HG03520 (cell line): ENCODE data around the gene SRPK1.

Experiments used
- ATAC-seq: cut with Tn5 transposase; IDR thresholded peaks from one replicate; pipeline ENCODE4 v1.9.1; 2021; ENCODE audit warnings: mild to moderate bottlenecking, moderate library complexity; ENCODE audit not compliant: unreplicated experiment

Gene SRPK1

GRCh38 chr6:35786272-35786671, 134.6 kb downstream of the SRPK1 start:
- no peak for ATAC-seq

DNA sequence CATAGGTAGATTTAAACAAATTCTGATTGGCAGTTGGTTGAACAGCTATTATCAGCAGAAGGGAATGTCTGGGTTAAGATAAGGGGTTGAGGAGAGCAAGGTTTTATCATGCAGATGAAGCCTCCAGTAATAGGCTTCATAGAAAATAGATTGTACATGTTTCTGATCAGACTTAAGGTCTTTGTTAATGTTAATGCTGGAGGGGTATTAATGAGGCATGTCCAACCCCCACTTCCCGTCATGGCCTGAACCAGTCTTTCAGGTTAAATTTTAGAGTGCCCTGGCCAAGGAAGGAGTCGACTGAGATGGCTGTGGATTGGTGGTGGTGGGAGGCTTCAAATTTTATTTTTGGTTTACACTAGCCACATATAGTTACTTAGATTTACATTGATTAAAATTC, 136.7 kb downstream of the SRPK1 start:
- ATAC-seq = no peak
